H1 (cell line): ENCODE data around the gene NLRX1. TPM values are rescaled to one million over a fixed set of nuclear protein-coding genes. Genes with fewer than 3 reads are reported as not detected.

ENCODE experiments used
- CTCF ChIA-PET: fragments of 300-600 bp; sonication (Branson Sonifier 250); formaldehyde crosslinking; loops from one replicate; lab custom pipeline; 2021; ENCODE audit not compliant: partially characterized antibody; lab: Charles Lee
- POLR2A ChIA-PET: fragments of 300-600 bp; sonication (Branson Sonifier 250); formaldehyde crosslinking; loops from one replicate; lab custom pipeline; 2021; ENCODE audit warnings: inconsistent platforms; ENCODE audit not compliant: partially characterized antibody; lab: Charles Lee
- DNase-seq, 2 experiments: peaks; one replicate each; pipeline versions ENCODE4 v3.0.0 to v3.0.0-alpha.2; 2010 to 2022; ENCODE audit warnings: low spot score in 2 of 2, low read depth in 1 of 2, mixed read lengths in 1 of 2
- FAIRE-seq: peaks from 2 replicates; lab custom pipeline; 2011; peaks lifted over from hg19 to GRCh38; lab: Jason Lieb, UNC
- H2AFZ ChIP-seq: 2 replicates; pipeline ENCODE4 v1.8.1; 2012; ENCODE audit warnings: low read length, inconsistent platforms
- H2AK5ac ChIP-seq: 2 replicates; pipeline ENCODE4 v1.6.1; 2013; ENCODE audit warnings: low read depth, low read length
- H2BK120ac ChIP-seq: replicated peaks from 2 replicates; pipeline ENCODE3; 2013; ENCODE audit warnings: low read depth, low read length, inconsistent platforms
- H2BK12ac ChIP-seq: 2 replicates; pipeline ENCODE4 v1.6.1; 2013; ENCODE audit warnings: low read depth, low read length
- H2BK15ac ChIP-seq: 2 replicates; pipeline ENCODE4 v1.6.1; 2013; ENCODE audit warnings: low read length
- H2BK20ac ChIP-seq: 2 replicates; pipeline ENCODE4 v1.6.1; 2013; ENCODE audit warnings: low read length
- H2BK5ac ChIP-seq: 2 replicates; pipeline ENCODE4 v1.6.1; 2013; ENCODE audit warnings: low read depth, low read length
- H3K14ac ChIP-seq: 2 replicates; pipeline ENCODE4 v1.6.1; 2013; ENCODE audit warnings: inconsistent platforms; ENCODE audit not compliant: insufficient read length
- H3K18ac ChIP-seq: 2 replicates; pipeline ENCODE4 v1.6.1; 2013; ENCODE audit warnings: low read length; ENCODE audit errors: extremely low read depth
- H3K23ac ChIP-seq: 2 replicates; pipeline ENCODE4 v1.6.1; 2013; ENCODE audit warnings: inconsistent platforms; ENCODE audit not compliant: insufficient read length
- H3K23me2 ChIP-seq: 2 replicates; pipeline ENCODE4 v1.6.1; 2013; ENCODE audit warnings: low read depth, low read length
- H3K27ac ChIP-seq: 2 replicates; pipeline ENCODE4 v1.6.1; 2011; ENCODE audit warnings: low read depth, low read length, inconsistent platforms
- H3K27me3 ChIP-seq, 4 experiments: replicated peaks in 1 of 4; 1 replicate in 1 of 4; 2 replicates in 3 of 4; pipeline versions ENCODE4 v1.6.1 to v1.8.1; 2011 to 2013; ENCODE audit warnings: low read length in 3 of 4, mild to moderate bottlenecking in 3 of 4, inconsistent platforms in 2 of 4, mixed read lengths in 2 of 4, moderate library complexity in 1 of 4; ENCODE audit not compliant: control insufficient read depth in 3 of 4, insufficient read depth in 3 of 4; ENCODE audit errors: extremely low read depth in 1 of 4
- H3K36me3 ChIP-seq, 4 experiments: 2 replicates each; pipeline versions ENCODE4 v1.6.1 to v1.8.1; 2011 to 2013; ENCODE audit warnings: mild to moderate bottlenecking in 4 of 4, low read length in 3 of 4, moderate library complexity in 2 of 4, control low read depth in 1 of 4, inconsistent platforms in 1 of 4; ENCODE audit not compliant: insufficient read depth in 4 of 4, control insufficient read depth in 2 of 4
- H3K4ac ChIP-seq: replicated peaks from 2 replicates; pipeline ENCODE3; 2013; ENCODE audit warnings: low read length, low read depth, mixed read lengths, inconsistent platforms; ENCODE audit not compliant: insufficient read length
- H3K4me1 ChIP-seq, 4 experiments: replicated peaks in 1 of 4; 1 replicate in 1 of 4; 2 replicates in 3 of 4; pipeline versions ENCODE4 v1.6.1 to v1.8.1; 2011 to 2013; ENCODE audit warnings: low read length in 3 of 4, inconsistent platforms in 2 of 4, mixed read lengths in 1 of 4; ENCODE audit not compliant: insufficient read depth in 4 of 4, control insufficient read depth in 3 of 4
- H3K4me2 ChIP-seq, 2 experiments: 2 replicates each; pipeline versions ENCODE4 v1.6.1 to v1.8.1; 2011 to 2013; ENCODE audit warnings: low read depth in 2 of 2, low read length in 2 of 2, control low read depth in 1 of 2, inconsistent platforms in 1 of 2, mild to moderate bottlenecking in 1 of 2; ENCODE audit not compliant: insufficient read depth in 1 of 2
- H3K4me3 ChIP-seq, 4 experiments: fragments of 200-600, 300-600 bp in 1 of 4; sonication (generic), shearing (Covaris generic), sonication (Bioruptor Twin) in 1 of 4; 2 replicates each; pipeline versions ENCODE4 v1.5.1 to v1.8.1; 2011 to 2016; ENCODE audit warnings: low read length in 4 of 4, low read depth in 3 of 4, control low read depth in 2 of 4, inconsistent platforms in 2 of 4, mild to moderate bottlenecking in 2 of 4, mixed read lengths in 1 of 4, moderate library complexity in 1 of 4; ENCODE audit not compliant: insufficient read depth in 2 of 4; ENCODE audit errors: extremely low read depth in 1 of 4
- H3K56ac ChIP-seq: replicated peaks from 2 replicates; pipeline ENCODE3; 2013; ENCODE audit warnings: low read depth, mild to moderate bottlenecking, mixed read lengths, low read length, inconsistent platforms; ENCODE audit not compliant: insufficient read length
- H3K79me1 ChIP-seq: 2 replicates; pipeline ENCODE4 v1.6.1; 2013; ENCODE audit warnings: low read depth, low read length, control low read depth
- H3K79me2 ChIP-seq, 2 experiments: 2 replicates each; pipeline versions ENCODE4 v1.6.1 to v1.8.1; 2012 to 2013; ENCODE audit warnings: low read length in 2 of 2, mild to moderate bottlenecking in 2 of 2, inconsistent platforms in 1 of 2; ENCODE audit not compliant: insufficient read depth in 2 of 2, control insufficient read depth in 1 of 2
- H3K9ac ChIP-seq, 4 experiments: replicated peaks in 1 of 4; 1 replicate in 1 of 4; 2 replicates in 3 of 4; pipeline versions ENCODE4 v1.6.1 to v1.8.1; 2011 to 2013; ENCODE audit warnings: low read depth in 3 of 4, low read length in 3 of 4, control low read depth in 2 of 4, mild to moderate bottlenecking in 2 of 4, moderate library complexity in 2 of 4, inconsistent platforms in 1 of 4; ENCODE audit errors: extremely low read depth in 1 of 4
- H3K9me3 ChIP-seq, 2 experiments: 2 replicates each; pipeline versions ENCODE4 v1.6.1 to v1.8.1; 2012 to 2013; ENCODE audit warnings: mild to moderate bottlenecking in 2 of 2, moderate library complexity in 2 of 2, control low read depth in 1 of 2, inconsistent platforms in 1 of 2, low read depth in 1 of 2, low read length in 1 of 2, mixed read lengths in 1 of 2; ENCODE audit not compliant: insufficient read depth in 2 of 2
- H4K20me1 ChIP-seq, 2 experiments: replicated peaks in 1 of 2; 2 replicates each; pipeline versions ENCODE3 to v1.8.1; 2011 to 2013; ENCODE audit warnings: inconsistent platforms in 2 of 2, low read length in 2 of 2, mild to moderate bottlenecking in 1 of 2; ENCODE audit not compliant: insufficient read depth in 2 of 2, control insufficient read depth in 1 of 2
- H4K5ac ChIP-seq: 2 replicates; pipeline ENCODE4 v1.6.1; 2013; ENCODE audit warnings: low read length, low read depth, mixed read lengths, inconsistent platforms; ENCODE audit not compliant: insufficient read length
- H4K8ac ChIP-seq: 2 replicates; pipeline ENCODE4 v1.8.0; 2013; ENCODE audit warnings: mild to moderate bottlenecking, moderate library complexity, low read length, inconsistent platforms; ENCODE audit not compliant: insufficient read depth; ENCODE audit errors: extremely low read depth
- H4K91ac ChIP-seq: replicated peaks from 2 replicates; pipeline ENCODE3; 2013; ENCODE audit warnings: low read length, mixed read lengths, inconsistent platforms; ENCODE audit not compliant: insufficient read length
- ASH2L ChIP-seq: fragments of 200-600, 300-600 bp; sonication (generic); IDR thresholded peaks from one replicate; pipeline ENCODE4 v1.7.1; 2017; ENCODE audit warnings: low read length
- ATF3 ChIP-seq: IDR thresholded peaks from 2 replicates; pipeline ENCODE4 v1.6.1; 2011; ENCODE audit warnings: low read depth, mild to moderate bottlenecking, low read length; ENCODE audit not compliant: insufficient read depth
- CHD2 ChIP-seq: IDR thresholded peaks from 2 replicates; pipeline ENCODE4 v1.6.1; 2012; ENCODE audit warnings: low read length, improper control_type of control experiment
- FOSL1 ChIP-seq: IDR thresholded peaks from 2 replicates; pipeline ENCODE4 v1.6.1; 2011; ENCODE audit warnings: mild to moderate bottlenecking, low read depth, low read length, moderate library complexity; ENCODE audit not compliant: insufficient read depth
- KDM1A ChIP-seq: fragments of 200-600, 300-600 bp; sonication (generic); IDR thresholded peaks from 2 replicates; pipeline ENCODE4 v1.7.1; 2016; ENCODE audit warnings: mild to moderate bottlenecking, low read length, borderline replicate concordance
- NRF1 ChIP-seq: IDR thresholded peaks from 2 replicates; pipeline ENCODE4 v1.6.1; 2011; ENCODE audit warnings: mild to moderate bottlenecking, low read depth, low read length, improper control_type of control experiment
- PHF8 ChIP-seq: fragments of 200-600 bp; sonication (generic); conservative IDR thresholded peaks from 2 replicates; pipeline ENCODE4 v1.7.1; 2012; ENCODE audit warnings: low read depth, mild to moderate bottlenecking, inconsistent platforms, low read length, moderate library complexity
- POU5F1 ChIP-seq: IDR thresholded peaks from 2 replicates; pipeline ENCODE4 v1.6.1; 2011; ENCODE audit warnings: low read depth, mild to moderate bottlenecking, low read length, moderate library complexity
- SIN3A ChIP-seq, 2 experiments: IDR thresholded peaks in 1 of 2; conservative IDR thresholded peaks in 1 of 2; 2 replicates each; pipeline ENCODE4 v1.6.1; 2011 to 2012; ENCODE audit warnings: low read length in 2 of 2, improper control_type of control experiment in 1 of 2, low read depth in 1 of 2, mild to moderate bottlenecking in 1 of 2
- SP1 ChIP-seq: IDR thresholded peaks from 2 replicates; pipeline ENCODE4 v1.6.1; 2011; ENCODE audit warnings: low read depth, low read length
- TEAD4 ChIP-seq: IDR thresholded peaks from 2 replicates; pipeline ENCODE4 v1.6.1; 2012; ENCODE audit warnings: low read depth, low read length, inconsistent platforms, mixed read lengths
- YY1 ChIP-seq: IDR thresholded peaks from 2 replicates; pipeline ENCODE4 v1.6.1; 2011; ENCODE audit warnings: low read depth, mild to moderate bottlenecking, low read length
- WGBS, 2 experiments: shearing (Covaris generic) in 1 of 2; methylation state at CpG; one replicate each; pipeline versions ENCODE4 v1.1.6 to v1.1.7; 2013 to 2015; ENCODE audit warnings: low lambda C conversion rate in 2 of 2, mixed read lengths in 2 of 2, inconsistent platforms in 1 of 2, low coverage in 1 of 2, missing lambda C conversion rate in 1 of 2; ENCODE audit not compliant: insufficient replicate concordance in 2 of 2, insufficient coverage in 1 of 2, insufficient read length in 1 of 2; ENCODE audit errors: extremely low coverage in 1 of 2, missing lambda C conversion rate in 1 of 2; 5-methylcytosine and 5-hydroxymethylcytosine counted together
- polyA plus RNA-seq, 7 experiments: library from polyadenylated mRNA; depleted of rRNA in 3 of 7; stranded (reverse) in 5 of 7; unstranded in 2 of 7; fragments of >200 nt in 5 of 7; fragments of 200-250 nt in 2 of 7; gene quantifications; 1 replicate in 5 of 7; 2 replicates in 1 of 7; 4 replicates in 1 of 7; pipeline versions ENCODE4 v1.2.1 to v1.2.3, GENCODE V29; 2011 to 2013; ENCODE audit warnings: missing spikeins in 2 of 7, mixed read lengths in 2 of 7
- total RNA-seq: library from RNA; stranded (reverse); fragmentation: NEBNext Ultra II Directional; extraction: Animal tissue kit (Norgen Biotek cat#: 25700); gene quantifications from 2 replicates; pipeline ENCODE4 v1.2.1, GENCODE V29; 2021

NLRX1 gene
- total and polyA plus RNA-seq, 2 of the 8 experiments (the other 6 are each of a cell fraction or from before 2014, with no cell fraction given), result 13.2 to 18.6 TPM

- Histone ChIP-seq H3K4me3 (no peak overlapping the region), H3K4me2 (no peak overlapping the region), H2BK20ac (no peak overlapping the region), H3K79me2 (no peaks in the 10 kb centered on the region), H3K18ac (no peak overlapping the region), H3K4me1 (peaks cover 0 to 5% (median 2%) of the 10 kb centered on the region in 4 experiments; a peak in 4 of 7 replicates), H4K20me1 (no peaks in the 10 kb centered on the region), H2BK15ac (no peak overlapping the region), H3K79me1 (no peaks in the 10 kb centered on the region), H3K23me2 (no peaks in the 10 kb centered on the region), H3K9me3 (no peaks in the 10 kb centered on the region), H2BK120ac (no peak overlapping the region), H4K91ac (no peak overlapping the region), H2BK12ac (no peak overlapping the region), H3K23ac (no peak overlapping the region), H2BK5ac (no peak overlapping the region), H4K5ac (no peak overlapping the region), H3K36me3 (no peaks in the 10 kb centered on the region), H3K14ac (no peak overlapping the region), H2AK5ac (peak overlapping the region; percentile 43; the same call in 1 of the 2 replicates), H2AFZ (no peak overlapping the region), H3K9ac (no peak overlapping the region), H3K27ac (no peak overlapping the region), H3K56ac (no peak overlapping the region), H3K27me3 (no peaks in the 10 kb centered on the region; a peak in 2 of 7 replicates), H3K4ac (no peak overlapping the region), H4K8ac (no peak overlapping the region)
- TF ChIP-seq SIN3A (conservative IDR thresholded peaks at IDR 0.05 in 1 of 2, IDR thresholded peaks at IDR 0.05 in 1 of 2; ENCODE audit: low read depth in 1 of 2, low read length in 2 of 2) (no peak), PHF8 (no peak), CHD2 (no peak), YY1 (no peak), ATF3 (no peak), POU5F1 (no peak), NRF1 (no peak), SP1 (no peak), ASH2L (no peak), TEAD4 (no peak), FOSL1 (no peak), KDM1A (no peak)
- no peak for DNase-seq
- FAIRE-seq, result no peak
- POLR2A ChIA-PET, result interaction anchor here (1.3 to 2.4 kb wide), 4 partner anchors 9 to 62 kb away, joined by 3 to 7 read pairs (median 6); partner anchors contain the start of gene ABCG4
- WGBS, 2 experiments, result 83% methylated on average over 3 of the region's 3 CpGs; no CpG with 5 or more reads in 1 of the 2 experiments
- CTCF ChIA-PET, result interaction anchor here (0.6 to 23.6 kb wide), 8 partner anchors 14 to 548 kb away, joined by 3 to 389 read pairs (median 5); partner anchors contain the start of genes CBL, HINFP, NHERF4 and NLRX1
Measured at GRCh38 chr11:119157063-119157462, 11.5 kb upstream of the NLRX1 start.
